CD4-positive, alpha-beta T cell (primary cell): ENCODE results near the gene GABRB1. TPM values are rescaled to one million over a fixed set of nuclear protein-coding genes. Genes with fewer than 3 reads are reported as not detected.

Experiments
- ATAC-seq: fragments of 200-7000 bp; cut with Tn5 transposase; one replicate; pipeline ENCODE4 v1.10.0; 2022; ENCODE audit warnings: mild to moderate bottlenecking; ENCODE audit not compliant: poor library complexity
- CTCF ChIA-PET: fragments of 350-600 bp; sonication (Branson Sonifier 250); formaldehyde crosslinking; loops from one replicate; lab custom pipeline; 2021; ENCODE audit warnings: antibody characterized with exemption, inconsistent platforms; lab: Charles Lee
- POLR2A ChIA-PET: fragments of 350-600 bp; sonication (Branson Sonifier 250); formaldehyde crosslinking; loops from one replicate; lab custom pipeline; 2021; ENCODE audit warnings: antibody characterized with exemption, inconsistent platforms; lab: Charles Lee
- DNase-seq, 14 experiments: peaks; one replicate each; pipeline ENCODE4 v3.0.0-alpha.2; 2013 to 2020; ENCODE audit warnings: mixed read lengths in 2 of 14
- H3K27ac ChIP-seq, 2 donors: one replicate each; pipeline versions ENCODE4 v1.5.1 to v1.7.0; 2013; ENCODE audit warnings: low read length in 2 of 2, low read depth in 1 of 2, mild to moderate bottlenecking in 1 of 2
- H3K27me3 ChIP-seq, 2 experiments: 1 replicate in 1 of 2; 2 replicates in 1 of 2; pipeline versions ENCODE4 v1.6.1 to v1.7.0; 2013; ENCODE audit warnings: low read length in 2 of 2, control low read depth in 1 of 2, mild to moderate bottlenecking in 1 of 2, moderate library complexity in 1 of 2; ENCODE audit not compliant: insufficient read depth in 2 of 2, control insufficient read depth in 1 of 2
- H3K36me3 ChIP-seq: one replicate; pipeline ENCODE4 v1.6.1; 2013; ENCODE audit warnings: low read length, control low read depth; ENCODE audit not compliant: insufficient read depth
- H3K4me1 ChIP-seq: one replicate; pipeline ENCODE4 v1.6.1; 2013; ENCODE audit warnings: low read length, control low read depth; ENCODE audit not compliant: insufficient read depth
- H3K4me3 ChIP-seq: one replicate; pipeline ENCODE4 v1.5.1; 2013; ENCODE audit warnings: mild to moderate bottlenecking, low read length, moderate library complexity
- H3K9me3 ChIP-seq, 2 experiments: 1 replicate in 1 of 2; 2 replicates in 1 of 2; pipeline versions ENCODE4 v1.6.1 to v1.7.0; 2013; ENCODE audit warnings: low read length in 2 of 2, mild to moderate bottlenecking in 2 of 2, control low read depth in 1 of 2, moderate library complexity in 1 of 2; ENCODE audit not compliant: control insufficient read depth in 1 of 2, insufficient read depth in 1 of 2
- H3K27ac Mint-ChIP-seq: one replicate; pipeline ENCODE4 v1.8.0; 2020; ENCODE audit warnings: mixed read lengths
- H3K27me3 Mint-ChIP-seq: one replicate; pipeline ENCODE4 v1.8.0; 2021; ENCODE audit warnings: mixed read lengths
- H3K36me3 Mint-ChIP-seq: one replicate; pipeline ENCODE4 v1.8.0; 2021; ENCODE audit warnings: low read depth, mixed read lengths
- H3K4me1 Mint-ChIP-seq: one replicate; pipeline ENCODE4 v1.8.0; 2021; ENCODE audit warnings: low read depth, mixed read lengths
- H3K4me3 Mint-ChIP-seq: one replicate; pipeline ENCODE4 v1.8.0; 2020; ENCODE audit warnings: mild to moderate bottlenecking, mixed read lengths
- H3K9me3 Mint-ChIP-seq: one replicate; pipeline ENCODE4 v1.8.0; 2020; ENCODE audit warnings: mixed read lengths
- CTCF ChIP-seq: fragments of 200-600 bp; IDR thresholded peaks from one replicate; pipeline ENCODE4 v1.8.0; 2022; ENCODE audit warnings: antibody characterized with exemption, mild to moderate bottlenecking
- intact Hi-C, 2 experiments: fragments of 100-400 bp; cut with DNase I in 1 of 2; cut with micrococcal nuclease in 1 of 2; formaldehyde crosslinking; loops; one replicate each; pipeline versions ENCODE4 v1.15.1 to v1.9.0; 2023 to 2025; cut with DNase I, micrococcal nuclease
- total RNA-seq, 174 experiments: library from RNA in 2 of 174; stranded (reverse) in 2 of 174; gene quantifications; one replicate each; pipeline ENCODE4 v1.2.3 and lab custom pipeline; 2021 to 2026

Gene GABRB1
- total RNA-seq, 2 experiments from 2014 or later: not detected

GRCh38 chr4:47468706-47469365, 437.5 kb downstream of the GABRB1 start:
- Mint-ChIP-seq H3K9me3 (no peaks in the 10 kb centered on the region), H3K36me3 (no peaks in the 10 kb centered on the region), H3K4me1 (peaks cover 2% of the 10 kb centered on the region), H3K4me3 (no peak overlapping the region), H3K27me3 (peaks cover 6% of the 10 kb centered on the region), H3K27ac (no peak overlapping the region)
- ATAC-seq (no peak), DNase-seq (no peak)
- intact Hi-C loops: loop anchor here in 1 of 2 experiments (10.0 kb wide), 2 partner anchors 546 to 866 kb away; partner anchors contain the start of genes CNGA1 and NIPAL1
- H3K9me3 ChIP-seq: no peaks in the 10 kb centered on the region
- no peak overlapping the region for H3K4me3 ChIP-seq
- H3K36me3 ChIP-seq: no peaks in the 10 kb centered on the region
- H3K4me1 ChIP-seq: no peaks in the 10 kb centered on the region
- CTCF ChIA-PET: interaction anchor here (0.6 kb wide), 1 partner anchor 38 kb away, joined by 3 read pairs; no protein-coding TSS in a partner anchor
- H3K27ac ChIP-seq: no peak overlapping the region
- no peak for TF ChIP-seq CTCF
- H3K27me3 ChIP-seq: peaks cover 0 to 3% of the 10 kb centered on the region in 2 experiments
- POLR2A ChIA-PET: no interaction called here

DNA sequence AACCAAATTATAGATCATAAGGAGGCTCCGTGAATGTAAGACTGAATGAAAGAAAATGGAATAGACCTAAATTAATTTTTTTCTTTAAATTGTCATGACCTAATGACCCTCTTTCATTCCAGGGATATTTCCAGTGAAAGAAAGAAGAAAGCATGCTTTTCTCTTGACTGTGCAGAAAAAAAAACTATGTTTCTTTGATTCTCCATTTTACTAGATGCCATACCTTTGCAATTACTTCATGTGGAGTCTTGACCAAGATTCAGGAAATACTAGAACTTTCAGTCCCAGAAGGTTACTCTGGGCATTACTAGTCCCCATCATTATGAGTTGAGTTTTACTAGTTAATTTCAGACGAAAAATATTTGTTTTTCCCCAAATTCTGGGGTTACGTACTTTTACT, 438.6 kb downstream of the GABRB1 start:
- no peaks in the 10 kb centered on the region for H3K4me1 Mint-ChIP-seq
- peaks cover 6% of the 10 kb centered on the region for H3K27me3 Mint-ChIP-seq
- TF ChIP-seq CTCF: no peak
- no peak for DNase-seq
- intact Hi-C loops: loop anchor here in 1 of 2 experiments (10.0 kb wide), 2 partner anchors 545 to 865 kb away; partner anchors contain the start of genes CNGA1 and NIPAL1
- H3K36me3 ChIP-seq: no peaks in the 10 kb centered on the region
- no peak overlapping the region for H3K27ac ChIP-seq
- ChIA-PET POLR2A (interaction anchor here (3.3 kb wide), 1 partner anchor 14 kb away, joined by 12 read pairs; the partner anchor contains the start of gene ATP10D), CTCF (no interaction called here)
- H3K9me3 ChIP-seq: no peaks in the 10 kb centered on the region
- H3K27me3 ChIP-seq: peaks cover 0 to 3% of the 10 kb centered on the region in 2 experiments
- no peaks in the 10 kb centered on the region for H3K36me3 Mint-ChIP-seq
- no peaks in the 10 kb centered on the region for H3K4me1 ChIP-seq
- H3K27ac Mint-ChIP-seq: no peak overlapping the region
- no peak overlapping the region for H3K4me3 ChIP-seq
- ATAC-seq: no peak
- no peaks in the 10 kb centered on the region for H3K9me3 Mint-ChIP-seq
- no peak overlapping the region for H3K4me3 Mint-ChIP-seq

DNA sequence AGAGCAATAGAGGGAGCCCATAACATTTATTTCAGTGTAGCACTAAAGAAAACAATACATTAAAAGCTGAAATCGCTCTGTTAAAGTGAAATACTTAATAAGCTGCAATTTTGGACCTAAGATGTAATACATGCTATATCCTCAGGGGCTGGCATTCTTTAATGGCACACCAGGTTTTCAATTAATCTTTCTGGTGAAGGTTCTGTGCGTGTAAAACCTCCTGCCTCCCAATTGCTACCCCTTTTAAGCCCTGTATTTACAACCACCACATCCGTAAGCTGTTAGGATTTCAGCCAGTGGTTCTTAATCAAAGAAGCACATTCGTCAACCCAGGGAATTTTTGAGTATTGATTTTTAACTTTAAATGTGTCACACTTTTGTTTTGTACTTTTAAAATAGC, 439.7 kb downstream of the GABRB1 start:
- Histone ChIP-seq H3K4me1 (no peaks in the 10 kb centered on the region), H3K36me3 (no peaks in the 10 kb centered on the region), H3K4me3 (no peak overlapping the region), H3K27ac (no peak overlapping the region), H3K27me3 (peaks cover 0 to 3% of the 10 kb centered on the region in 2 experiments), H3K9me3 (no peaks in the 10 kb centered on the region)
- Mint-ChIP-seq H3K27me3 (peaks cover 6% of the 10 kb centered on the region), H3K4me1 (no peaks in the 10 kb centered on the region), H3K36me3 (no peaks in the 10 kb centered on the region), H3K27ac (no peak overlapping the region), H3K9me3 (no peaks in the 10 kb centered on the region), H3K4me3 (no peak overlapping the region)
- POLR2A ChIA-PET: interaction anchor here (3.3 kb wide), 1 partner anchor 13 kb away, joined by 12 read pairs; the partner anchor contains the start of gene ATP10D
- no peak for ATAC-seq
- TF ChIP-seq CTCF: no peak
- no peak for DNase-seq
- CTCF ChIA-PET: no interaction called here
- intact Hi-C loops: no loop called here
